ENCODE results near the gene NPPA. TPM values are rescaled to one million over a fixed set of nuclear protein-coding genes. Genes with fewer than 3 reads are reported as not detected.

The NPPA gene
- polyA plus RNA-seq, 1 donor = 2.1 TPM

GRCh38 chr1:11874258-11874562 is 26.6 kb upstream of the NPPA start:
- no peak for DNase-seq (ENCODE audit: low read depth)

GRCh38 chr1:11873395-11874257 is 26.0 kb upstream of the NPPA start:
- DNase-seq (ENCODE audit: low read depth) = no peak

GRCh38 chr1:11872545-11872944 is 25.0 kb upstream of the NPPA start:
- no peak for DNase-seq (ENCODE audit: low read depth)

GRCh38 chr1:11869650-11870207 is 22.1 kb upstream of the NPPA start:
- DNase-seq (ENCODE audit: low read depth) = no peak

GRCh38 chr1:11869104-11869503 is 21.5 kb upstream of the NPPA start:
- no peak for DNase-seq (ENCODE audit: low read depth)

- DNase-seq (ENCODE audit: low read depth) = no peak
These were observed 20.9 kb upstream of the NPPA start for GRCh38 chr1:11868331-11868980.

GRCh38 chr1:11862890-11863289 is 15.3 kb upstream of the NPPA start:
- no peak for DNase-seq (ENCODE audit: low read depth)

GRCh38 chr1:11860587-11860986 is 13.0 kb upstream of the NPPA start:
- no peak for DNase-seq (ENCODE audit: low read depth)

- DNase-seq (ENCODE audit: low read depth) = no peak
These were observed 12.5 kb upstream of the NPPA start for GRCh38 chr1:11860083-11860482.

GRCh38 chr1:11858968-11859871 is 11.6 kb upstream of the NPPA start:
- no peak for DNase-seq (ENCODE audit: low read depth)

GRCh38 chr1:11858613-11858967 is 11.0 kb upstream of the NPPA start, which contains the start of gene NPPB:
TSS of gene NPPB (minus strand) at chr1:11858945. CDS start at chr1:11858833, 112 bp downstream.
- no peak for DNase-seq (ENCODE audit: low read depth)

- DNase-seq (ENCODE audit: low read depth) = no peak
These were observed 10.6 kb upstream of the NPPA start for GRCh38 chr1:11858158-11858557.

GRCh38 chr1:11857164-11857851 is 9.7 kb upstream of the NPPA start:
- DNase-seq (ENCODE audit: low read depth) = no peak

GRCh38 chr1:11856698-11857097 is 9.1 kb upstream of the NPPA start:
- no peak for DNase-seq (ENCODE audit: low read depth)

- no peak for DNase-seq (ENCODE audit: low read depth)
These were observed 7.8 kb upstream of the NPPA start for GRCh38 chr1:11855430-11855829.

GRCh38 chr1:11854519-11854918 is 6.9 kb upstream of the NPPA start:
- no peak for DNase-seq (ENCODE audit: low read depth)

GRCh38 chr1:11851180-11851579 is 3.6 kb upstream of the NPPA start:
- DNase-seq (ENCODE audit: low read depth) = no peak

- DNase-seq (ENCODE audit: low read depth) = no peak
These were observed 2.6 kb upstream of the NPPA start for GRCh38 chr1:11850156-11850555.

GRCh38 chr1:11848373-11848700 is 754 bp upstream of the NPPA start:
- DNase-seq (ENCODE audit: low read depth) = no peak

GRCh38 chr1:11845641-11846335 is 1.8 kb downstream of the NPPA start:
- no peak for DNase-seq (ENCODE audit: low read depth)

Data from forelimb muscle (tissue), 1 donor.